HG03159 (cell line): ENCODE results near the gene OSBPL5.

ENCODE experiments used
- ATAC-seq: cut with Tn5 transposase; IDR thresholded peaks from one replicate; pipeline ENCODE4 v1.9.1; 2021; ENCODE audit warnings: mild to moderate bottlenecking, moderate library complexity; ENCODE audit not compliant: unreplicated experiment

The OSBPL5 gene

DNA sequence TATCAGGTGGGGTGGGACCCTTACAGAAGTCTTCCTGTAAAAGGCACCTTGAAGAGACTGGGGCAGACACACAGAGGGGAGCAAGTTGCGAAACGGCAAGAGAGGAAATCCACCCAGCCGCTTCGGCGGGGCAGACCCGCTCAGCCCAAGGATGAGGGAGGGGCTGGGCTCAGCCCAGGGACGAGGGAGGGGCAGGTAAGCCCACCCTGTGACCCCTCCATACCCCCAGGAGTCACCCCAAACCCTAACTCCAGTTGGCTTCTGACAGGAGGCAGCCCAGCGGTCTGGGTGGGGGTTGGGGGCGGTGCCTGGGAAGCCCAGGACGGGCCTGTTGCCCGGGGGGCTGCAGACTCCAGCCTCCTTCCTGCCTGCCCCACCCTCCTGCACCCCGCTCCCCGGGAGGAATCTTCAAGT lies 965 bp downstream of the OSBPL5 start:
- ATAC-seq, result no peak

DNA sequence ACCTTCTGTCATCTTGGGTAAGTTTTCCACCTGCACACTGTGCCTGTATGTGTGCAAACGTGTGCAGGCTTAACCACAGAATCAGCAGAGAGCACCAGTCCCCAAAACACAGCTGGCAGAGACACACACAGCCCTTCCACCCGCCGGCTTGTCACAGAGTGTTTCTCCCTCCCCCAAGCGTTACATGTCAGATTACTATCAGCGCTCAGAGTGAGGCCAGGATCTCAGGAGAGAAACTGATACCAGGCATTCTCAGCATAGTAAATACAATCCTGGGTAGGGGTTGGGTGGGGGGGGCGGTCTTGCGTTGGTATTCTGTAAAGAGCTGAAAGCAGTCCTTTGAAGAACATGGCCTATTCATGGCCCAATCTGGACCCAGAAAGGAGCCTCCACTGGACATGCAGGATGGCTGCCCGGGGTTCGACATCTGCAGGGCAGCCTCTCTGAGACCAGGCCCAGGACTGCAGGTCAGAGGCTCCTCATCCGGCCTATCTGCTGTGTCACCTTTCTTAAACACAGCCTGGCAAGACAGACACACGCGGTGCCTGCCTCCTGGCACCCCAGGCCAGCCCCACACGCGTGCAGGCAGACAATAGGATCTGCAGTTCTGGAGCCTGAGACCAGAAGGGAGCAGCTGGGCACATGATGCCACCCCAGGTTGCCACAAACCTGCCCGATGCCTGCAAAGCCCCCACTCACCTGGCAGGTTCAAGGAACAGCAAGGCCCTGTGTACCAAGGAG lies 1.7 kb downstream of the OSBPL5 start:
- no peak for ATAC-seq

DNA sequence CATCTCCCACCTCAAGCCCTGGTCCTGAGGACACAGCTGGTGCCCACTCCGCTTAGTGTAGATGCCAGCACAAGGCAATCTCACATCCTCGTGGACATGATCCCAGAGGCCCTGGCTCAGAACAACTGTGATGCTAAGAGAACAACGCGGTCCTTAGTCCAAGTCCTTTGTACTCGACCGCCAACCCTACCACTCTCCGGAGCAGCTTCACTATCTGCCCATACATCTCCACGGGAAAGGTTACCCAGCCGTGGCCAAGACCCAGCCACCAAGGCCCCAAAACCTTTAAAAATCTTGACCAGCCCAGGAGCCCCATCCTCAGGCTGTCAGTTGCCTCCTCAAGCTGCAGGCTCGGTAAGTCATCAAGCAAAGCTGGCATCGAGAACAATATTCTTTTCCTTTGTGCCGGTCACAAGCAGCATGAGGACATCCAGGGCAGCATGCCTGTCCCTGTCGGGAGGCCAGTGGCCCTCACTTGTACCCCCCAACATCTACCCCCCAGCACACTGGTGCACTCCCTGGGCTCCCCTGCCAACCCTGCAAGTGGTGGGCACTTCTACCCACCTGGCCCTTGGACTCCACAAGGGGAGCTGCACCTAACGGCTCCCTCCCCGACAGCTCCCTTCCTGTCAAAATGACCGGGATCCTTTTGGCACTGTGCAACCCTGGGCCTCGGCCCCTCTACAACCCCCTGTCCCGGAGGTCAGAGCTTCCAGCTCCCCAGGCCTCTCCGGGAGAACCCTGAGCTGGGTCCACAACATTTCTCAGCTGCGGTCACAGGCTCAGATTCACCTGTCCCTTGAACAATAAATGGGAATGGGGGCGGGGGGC lies 2.5 kb downstream of the OSBPL5 start:
- ATAC-seq, result no peak

DNA sequence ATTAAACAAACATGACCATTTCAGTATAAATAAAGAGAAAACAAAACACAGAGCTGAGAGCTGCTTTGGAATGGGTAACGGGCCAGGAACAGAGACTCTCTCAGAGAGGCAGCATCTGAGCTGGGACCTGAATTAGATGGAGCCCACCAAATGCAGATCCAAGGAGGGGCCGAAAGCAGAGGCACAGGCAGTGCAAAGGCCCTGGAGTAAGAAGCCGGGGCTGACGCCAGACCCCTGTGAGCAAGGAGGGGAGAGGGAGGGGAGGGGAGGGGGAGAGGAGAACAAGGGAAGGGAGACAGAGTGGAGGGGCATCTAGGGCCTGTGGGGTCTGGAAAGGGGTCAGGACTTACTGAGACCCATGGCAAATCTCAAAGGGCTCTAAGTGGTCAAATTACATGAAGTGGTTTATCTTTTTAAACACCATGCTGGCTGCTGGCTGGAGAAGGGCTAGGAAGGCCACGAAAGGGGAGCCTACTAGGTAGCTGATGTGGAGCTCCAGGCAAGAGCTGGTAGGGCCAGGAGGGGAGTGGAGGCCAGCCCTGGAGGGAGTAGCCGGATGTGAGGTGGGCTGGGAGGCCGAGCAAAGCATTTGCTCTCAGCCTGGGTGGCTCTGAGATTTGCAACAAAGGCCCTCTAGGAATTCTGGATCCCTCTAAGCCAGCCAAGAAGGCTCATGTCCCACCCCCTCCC lies 3.2 kb downstream of the OSBPL5 start:
- ATAC-seq, result no peak

DNA sequence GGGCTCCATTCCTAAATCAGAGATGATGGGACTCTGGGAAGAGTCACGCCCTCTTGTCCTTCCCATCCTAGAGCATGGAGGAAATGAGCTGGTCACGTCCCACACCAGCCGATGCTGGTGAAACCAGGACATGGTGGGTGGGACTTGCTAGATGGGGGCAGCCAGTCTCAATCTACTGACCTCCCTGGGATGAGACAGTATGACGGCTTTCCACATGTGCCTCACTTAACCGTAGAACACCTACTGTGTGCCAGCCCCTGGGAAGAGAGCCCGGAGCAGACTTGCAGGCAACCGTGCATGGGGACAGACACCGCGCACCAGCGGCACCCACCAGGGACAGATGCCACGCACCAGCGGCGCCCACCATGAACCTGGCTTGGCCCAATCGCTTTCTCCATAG lies 3.8 kb downstream of the OSBPL5 start:
- no peak for ATAC-seq

DNA sequence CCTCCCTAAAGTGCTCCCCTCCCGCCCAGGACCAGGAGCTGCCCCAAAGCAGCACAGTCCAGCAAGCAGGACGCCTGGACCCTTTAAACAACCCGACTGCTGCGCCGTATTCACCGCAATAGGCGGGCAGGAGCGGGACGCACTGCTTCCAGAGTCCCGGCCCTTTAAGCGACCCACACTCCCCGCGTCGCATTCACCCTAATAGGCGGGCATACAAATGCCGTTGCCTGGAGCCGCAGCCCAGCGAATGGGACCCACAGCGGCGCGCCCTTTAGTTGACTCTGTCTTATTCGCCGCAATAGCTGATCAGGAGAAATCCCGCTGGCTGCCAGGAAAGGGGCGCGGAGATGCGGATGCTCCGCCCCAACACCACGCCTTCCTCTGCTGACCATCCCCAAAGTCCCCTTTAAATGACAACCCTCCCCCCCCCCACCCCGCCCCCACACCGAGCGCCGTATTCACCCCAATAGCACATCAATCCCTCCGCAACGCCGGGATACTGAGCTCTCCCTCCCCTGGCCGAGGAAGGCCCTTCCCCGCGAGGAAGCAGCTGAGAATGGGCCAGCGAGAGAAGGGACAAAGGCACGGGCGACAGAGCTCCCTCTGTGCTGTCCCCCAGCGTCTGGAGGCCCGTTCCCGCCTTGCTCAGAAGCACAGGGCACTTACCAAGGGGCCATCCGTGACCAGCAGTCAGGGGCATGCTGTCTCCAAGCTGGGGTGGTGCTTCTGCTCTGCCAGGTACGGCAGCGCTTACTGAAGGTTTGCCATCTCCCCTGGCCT lies 4.7 kb downstream of the OSBPL5 start:
- no peak for ATAC-seq

DNA sequence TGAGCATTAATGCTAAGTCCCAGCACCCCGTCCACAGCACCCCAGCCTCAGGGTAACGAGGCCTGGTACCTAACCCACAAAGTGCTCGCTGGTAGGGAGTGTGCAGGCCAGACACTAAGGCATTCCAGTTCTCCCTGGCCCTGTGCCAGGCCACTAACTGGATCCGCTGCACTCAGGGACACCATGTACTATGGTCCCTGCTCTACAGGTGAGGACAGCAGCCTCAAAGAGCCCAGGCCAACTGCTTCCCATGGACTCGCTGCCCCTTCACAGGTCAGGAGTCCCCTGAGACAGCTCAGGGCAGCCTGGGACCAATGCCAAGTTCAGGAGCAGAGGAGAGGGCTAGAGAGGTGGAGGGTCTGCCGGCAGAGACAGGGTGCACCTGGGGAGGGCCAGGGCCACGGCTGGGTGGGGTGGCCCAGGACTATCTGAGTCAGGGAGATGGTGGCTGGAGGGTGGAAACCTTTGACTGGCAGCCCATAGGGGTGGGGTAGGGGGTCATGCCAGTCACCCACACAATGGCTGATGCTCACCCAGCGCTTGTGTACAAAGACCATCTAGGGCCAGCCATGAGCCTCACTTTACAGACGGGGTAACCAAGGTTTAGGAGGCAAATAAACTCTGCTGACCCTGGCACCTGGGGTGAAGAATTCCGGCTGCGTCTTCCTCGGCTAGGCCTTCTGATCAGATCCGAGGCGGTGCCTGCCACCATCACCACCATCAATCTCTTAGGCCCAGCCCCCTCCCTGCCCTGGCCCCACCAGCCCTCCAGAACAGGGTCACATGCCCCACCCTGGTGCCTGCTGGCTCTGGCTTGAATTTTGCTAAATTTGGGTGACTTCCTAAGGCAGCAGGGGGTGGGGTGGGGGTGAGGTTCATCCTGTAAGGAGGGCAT lies 5.6 kb downstream of the OSBPL5 start:
- no peak for ATAC-seq

DNA sequence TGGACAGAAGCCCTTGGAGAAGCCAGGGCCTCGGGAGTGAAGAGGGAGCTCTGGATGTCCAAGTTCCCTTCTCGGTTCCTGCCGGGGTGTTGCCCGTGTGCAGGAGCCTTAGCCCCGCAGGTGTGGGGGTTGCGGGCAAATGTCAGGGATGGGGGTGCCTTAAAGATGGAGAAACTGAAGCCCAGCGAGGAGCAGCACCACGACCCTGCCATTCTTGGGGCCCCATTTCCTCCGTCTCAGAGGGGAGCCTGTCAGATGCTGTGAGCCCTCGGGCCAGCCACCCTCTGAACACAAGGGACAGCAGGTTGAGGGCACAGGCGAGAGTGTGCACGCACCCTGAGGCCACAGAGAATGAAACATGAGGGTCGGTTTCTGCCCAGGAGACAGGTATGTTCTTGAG lies 6.3 kb downstream of the OSBPL5 start:
- no peak for ATAC-seq

DNA sequence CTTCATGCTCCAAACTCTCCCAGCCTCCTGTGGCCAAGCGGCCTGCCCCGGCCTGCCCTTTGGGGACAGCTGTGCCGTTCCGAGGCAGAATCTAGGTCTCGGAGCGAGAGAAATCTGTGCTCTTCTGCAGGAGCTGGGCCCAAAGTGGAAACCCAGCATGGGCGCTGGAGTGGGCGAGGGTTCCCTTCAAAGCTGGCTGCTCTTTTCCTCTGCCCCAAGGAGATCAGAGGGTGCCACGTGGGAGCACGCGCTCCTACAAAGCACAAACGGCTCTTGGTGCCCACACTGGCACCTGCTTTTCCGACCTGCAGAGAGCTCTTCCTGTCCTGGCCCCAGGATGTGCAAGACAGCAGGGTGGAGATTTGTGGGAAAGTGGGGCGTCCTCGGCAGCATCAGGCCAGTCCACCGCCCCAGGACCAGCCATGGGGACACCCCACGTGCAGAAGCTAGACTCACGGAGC lies 6.9 kb downstream of the OSBPL5 start:
- ATAC-seq, result no peak

DNA sequence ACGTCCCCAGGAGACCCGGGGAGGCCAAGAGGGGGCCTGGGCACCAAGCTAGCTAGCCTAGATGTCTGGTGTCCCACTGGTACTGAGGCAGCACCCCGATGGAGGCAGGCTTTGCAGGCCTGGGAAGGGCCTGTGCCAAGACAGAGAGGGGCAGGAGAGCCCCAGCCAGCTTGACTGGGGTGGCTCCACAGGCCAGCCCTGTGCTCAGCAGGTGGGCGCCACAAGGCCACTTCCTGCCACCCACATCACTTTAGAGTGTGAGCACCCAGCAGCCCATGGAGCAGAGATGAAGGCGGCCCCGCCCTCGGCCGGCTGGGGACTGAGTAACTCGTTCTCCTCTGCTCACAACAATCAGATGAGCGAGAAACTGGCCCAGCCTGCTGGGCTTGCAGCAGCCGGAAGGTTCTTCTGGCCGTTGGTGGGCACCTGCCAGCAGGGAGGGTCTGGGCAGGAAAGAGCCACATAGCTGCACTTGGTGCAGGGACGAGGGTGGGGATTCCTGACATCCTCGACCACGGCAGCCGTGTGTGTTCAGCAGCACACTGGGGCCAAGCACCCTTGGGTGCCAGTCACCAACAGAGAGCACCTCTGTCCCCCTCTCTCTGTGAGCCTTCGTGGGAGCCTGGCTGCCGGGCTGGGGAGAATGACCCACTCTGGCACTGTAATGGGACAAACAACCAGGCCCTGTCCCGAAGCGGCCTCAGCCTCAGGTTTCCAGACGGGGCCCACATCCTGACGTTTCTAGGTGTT lies 7.6 kb downstream of the OSBPL5 start:
- ATAC-seq, result no peak

DNA sequence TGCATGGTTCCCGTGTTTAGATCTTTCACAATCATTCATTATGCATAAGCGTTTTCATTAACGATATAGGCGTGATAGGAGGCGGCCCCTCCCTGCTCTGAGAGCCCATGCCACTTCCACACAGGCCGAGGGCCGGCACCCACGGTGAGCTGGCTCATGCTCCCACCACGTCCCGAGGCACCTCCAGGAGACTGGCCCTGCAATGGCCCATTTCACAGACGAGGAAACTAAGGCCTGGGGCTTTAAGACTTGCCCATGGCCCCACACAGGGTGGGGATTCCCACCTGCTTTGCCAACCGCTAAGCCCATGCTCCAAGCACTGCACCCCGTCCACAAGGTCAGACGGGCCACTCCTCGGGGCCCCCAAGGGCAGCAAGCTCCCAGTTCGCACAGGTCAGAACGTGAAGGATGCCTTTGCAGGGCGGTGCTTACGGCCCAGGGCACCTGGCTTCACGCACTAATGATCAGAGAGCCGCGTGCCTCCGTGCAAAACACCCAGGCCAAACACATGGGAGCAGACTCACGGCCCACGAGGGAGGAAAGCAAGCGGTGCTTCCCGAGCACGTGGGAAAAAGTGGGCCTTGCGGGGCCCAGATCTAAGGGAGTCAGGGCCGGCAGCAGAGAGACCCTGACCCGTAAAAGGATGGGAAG lies 8.3 kb downstream of the OSBPL5 start:
- no peak for ATAC-seq

DNA sequence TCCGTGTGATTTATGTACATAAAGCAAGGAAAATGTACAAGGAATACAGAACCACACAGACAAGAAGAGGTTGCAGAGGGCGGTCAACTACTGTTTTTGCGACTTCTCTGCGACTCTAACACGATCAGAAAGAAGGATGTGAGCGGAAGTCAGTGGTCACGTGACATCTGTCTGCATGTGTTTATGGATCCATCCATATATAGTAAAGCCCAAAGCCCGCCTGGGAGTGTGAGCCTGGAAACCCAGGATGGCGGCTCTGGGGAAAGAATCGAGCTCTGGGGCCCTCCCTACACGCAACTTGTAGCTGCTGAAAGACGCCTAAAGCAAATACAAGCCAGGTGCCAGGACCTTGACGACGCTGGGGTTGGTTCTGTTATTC lies 8.8 kb downstream of the OSBPL5 start:
- no peak for ATAC-seq

DNA sequence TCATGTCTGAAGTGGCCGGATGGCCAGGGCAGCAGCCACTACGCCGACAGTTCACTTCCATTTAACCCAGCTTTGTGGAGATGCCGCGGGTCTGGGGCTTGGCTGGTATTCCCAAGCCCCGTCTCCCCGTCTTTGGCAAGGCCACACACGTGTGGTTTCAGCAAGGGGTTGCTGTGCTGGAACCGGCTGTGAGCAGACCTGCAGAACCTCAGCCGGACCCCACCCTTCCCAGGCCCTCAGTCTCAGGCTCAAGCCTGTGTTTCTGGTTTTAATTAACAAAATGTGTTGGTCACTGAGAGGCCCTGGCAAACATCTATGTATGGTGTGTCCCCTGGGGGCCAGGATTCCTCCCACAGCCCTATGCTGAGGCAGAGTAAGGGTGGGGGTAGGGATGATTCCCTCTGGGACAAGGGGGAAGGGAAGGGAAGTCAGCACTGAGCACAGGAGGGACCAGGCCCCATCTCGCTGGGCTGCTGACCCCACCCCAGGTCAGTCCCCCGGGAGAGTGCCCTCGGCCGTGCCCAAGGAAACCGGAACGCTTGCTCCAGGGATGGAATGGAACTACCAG lies 9.3 kb downstream of the OSBPL5 start:
- no peak for ATAC-seq

DNA sequence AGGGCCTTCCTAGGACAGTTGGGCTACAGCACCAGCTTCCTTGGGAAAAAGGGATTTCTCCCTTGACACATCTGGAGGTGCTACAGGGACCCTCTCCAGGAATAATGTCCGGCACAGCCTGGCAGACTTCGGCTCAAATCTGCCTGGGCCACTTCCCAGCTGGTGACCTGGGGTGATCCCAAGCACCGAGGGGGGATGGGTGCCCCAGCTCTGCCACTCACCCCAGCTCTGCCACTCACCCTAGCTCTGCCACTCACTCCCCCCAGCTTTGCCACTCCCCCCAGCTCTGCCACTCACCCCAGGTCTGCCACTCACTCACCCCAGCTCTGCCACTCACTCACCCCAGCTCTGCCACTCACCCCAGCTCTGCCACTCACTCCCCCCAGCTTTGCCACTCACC lies 9.9 kb downstream of the OSBPL5 start:
- ATAC-seq, result no peak

DNA sequence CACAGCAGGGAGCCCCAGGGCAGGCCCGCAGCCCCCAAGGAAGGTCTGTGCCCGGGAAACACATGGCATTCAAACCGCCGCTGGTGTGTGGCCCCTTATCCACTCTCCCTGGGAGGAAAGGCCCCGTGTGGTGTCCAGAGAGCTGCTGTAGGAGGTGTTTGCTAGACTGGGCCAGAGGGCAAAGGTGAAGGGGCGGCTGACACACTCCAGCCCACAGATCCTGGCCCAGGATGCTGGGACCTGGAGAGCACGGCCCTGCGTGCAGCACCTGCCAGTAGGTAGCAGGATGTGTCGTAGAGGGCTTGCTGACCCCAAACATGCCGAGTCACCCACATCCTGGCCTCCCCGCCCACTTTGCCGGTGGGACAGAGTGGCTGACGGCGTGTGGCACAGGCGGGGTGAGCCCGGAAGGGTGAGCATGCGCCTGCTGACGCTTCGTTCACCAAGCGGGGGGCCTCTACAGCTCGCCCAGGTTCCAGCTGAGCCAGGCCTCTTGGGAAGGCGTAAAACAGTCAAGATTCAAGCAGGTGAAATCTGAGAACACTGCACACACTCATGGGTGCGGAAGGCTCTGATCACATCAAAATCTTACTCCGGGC lies 11.0 kb downstream of the OSBPL5 start:
- no peak for ATAC-seq

DNA sequence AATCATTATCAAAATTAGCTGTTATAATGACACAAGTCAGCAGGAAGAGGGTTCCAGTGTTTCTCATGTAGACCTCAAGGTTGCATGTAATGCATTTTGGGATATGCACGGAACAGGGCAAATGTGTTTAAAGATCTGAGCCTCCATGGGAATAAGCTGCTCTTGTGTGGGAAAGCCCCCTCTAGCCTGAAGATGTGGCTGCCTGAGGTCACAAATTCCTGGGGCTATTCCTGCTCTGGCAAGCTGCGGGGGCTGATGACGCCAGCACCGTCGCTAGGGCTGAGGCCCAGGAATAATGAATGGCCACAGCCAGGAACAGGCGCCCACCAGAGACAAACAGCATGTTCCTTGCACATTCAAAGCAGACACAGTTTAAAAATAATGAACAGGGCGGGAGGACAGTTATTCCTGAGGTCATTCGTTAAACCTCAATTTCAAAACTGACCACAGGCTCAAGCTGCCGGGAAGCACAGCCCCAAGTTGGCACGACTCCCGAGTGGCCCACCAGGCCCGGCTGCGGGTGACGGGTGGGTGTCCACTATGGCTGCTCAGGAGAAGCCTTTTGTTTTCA lies 11.7 kb downstream of the OSBPL5 start:
- ATAC-seq, result no peak

DNA sequence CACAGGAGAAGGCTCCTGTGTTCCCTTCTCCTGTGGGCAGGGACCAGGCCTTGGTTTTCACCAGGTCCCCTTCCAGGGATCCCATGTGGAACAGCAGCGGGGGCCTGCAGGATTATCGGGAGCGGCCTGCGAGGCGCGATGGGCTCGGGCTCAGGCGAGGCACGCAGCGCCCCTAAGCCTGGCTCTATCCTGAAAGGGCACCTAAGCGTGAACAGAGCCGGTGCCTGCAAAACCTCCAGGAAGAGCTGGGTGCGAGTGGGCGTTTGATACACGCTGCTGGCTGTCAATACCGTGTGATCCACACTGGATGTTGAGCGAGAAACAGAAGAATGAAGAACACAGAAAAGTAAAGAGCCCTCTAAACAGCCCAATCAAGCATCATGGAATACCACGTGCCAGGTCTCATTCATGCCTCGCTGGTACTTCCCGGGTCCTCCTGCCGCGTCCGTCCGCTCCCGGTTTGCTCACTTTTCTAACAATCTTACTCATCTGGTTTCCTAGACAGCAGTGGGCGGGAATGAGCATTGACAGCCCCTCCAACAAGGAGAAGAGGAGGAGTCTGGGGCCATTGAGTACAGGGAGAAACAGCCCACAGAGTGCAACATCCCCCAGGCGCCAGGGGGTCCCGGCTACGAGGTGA lies 12.5 kb downstream of the OSBPL5 start:
- no peak for ATAC-seq
